8988T (cell line): ENCODE data around the gene PTPN3.

ENCODE experiments used
- DNase-seq: peaks from one replicate; pipeline ENCODE4 v3.0.0; 2011

PTPN3 gene

DNA sequence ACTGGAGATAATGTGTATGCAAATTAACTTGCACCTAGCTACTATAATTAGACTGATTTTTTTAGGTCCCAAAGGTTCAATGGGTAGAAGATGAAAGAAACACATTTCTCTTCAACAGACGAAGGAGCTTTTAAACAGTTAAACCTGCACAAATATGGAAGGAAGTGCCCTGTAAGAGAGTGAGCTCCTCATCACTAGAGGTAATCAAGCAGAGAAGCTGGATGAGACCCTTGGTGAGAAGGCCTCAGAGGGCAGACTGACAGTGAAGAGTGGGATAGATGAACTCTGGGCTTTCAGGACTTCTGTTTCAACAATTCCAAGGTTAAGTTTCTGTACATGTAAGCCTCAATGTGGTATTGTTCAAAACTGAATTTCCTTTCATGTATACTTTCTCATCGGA is 23.2 kb downstream of the PTPN3 start:
- no peak for DNase-seq

DNA sequence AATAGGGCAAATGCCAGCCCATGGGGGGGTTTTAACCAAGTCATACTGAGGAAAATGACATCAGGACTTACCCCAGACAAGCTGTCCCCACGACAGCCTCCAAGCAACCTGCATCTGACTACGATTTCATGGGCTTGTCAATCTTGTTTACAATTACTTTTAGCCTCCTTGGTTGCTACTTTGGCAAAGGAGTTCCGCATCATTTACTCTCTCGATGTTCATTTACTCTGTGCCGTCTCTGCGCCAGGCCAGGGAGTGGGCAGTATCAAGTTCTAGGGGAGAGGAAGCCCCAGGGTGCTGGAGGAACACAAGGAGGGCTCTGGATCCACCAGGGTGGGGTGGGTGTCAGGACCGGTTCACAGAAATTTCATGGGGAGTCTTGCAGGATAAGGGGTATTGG is 23.9 kb downstream of the PTPN3 start:
- no peak for DNase-seq

DNA sequence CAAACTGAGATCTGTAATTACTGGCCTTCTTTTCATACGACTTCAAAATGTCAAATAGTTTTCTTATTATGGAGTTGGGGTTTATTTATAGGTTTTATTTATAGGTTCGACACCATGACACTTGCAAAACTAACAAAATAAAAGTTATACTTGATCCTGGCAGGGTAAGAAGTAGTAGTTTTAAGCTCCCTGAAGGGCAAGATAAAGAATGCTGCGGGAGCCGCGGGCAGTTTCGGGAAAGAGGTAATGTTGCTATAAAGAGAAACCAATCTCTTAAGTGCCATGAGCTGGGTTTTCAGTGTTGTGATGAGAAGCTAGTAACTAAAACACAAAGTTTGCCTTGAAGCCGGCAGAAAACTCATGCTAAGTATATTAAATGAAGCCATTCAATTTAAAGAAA is 24.8 kb downstream of the PTPN3 start:
- no peak for DNase-seq

DNA sequence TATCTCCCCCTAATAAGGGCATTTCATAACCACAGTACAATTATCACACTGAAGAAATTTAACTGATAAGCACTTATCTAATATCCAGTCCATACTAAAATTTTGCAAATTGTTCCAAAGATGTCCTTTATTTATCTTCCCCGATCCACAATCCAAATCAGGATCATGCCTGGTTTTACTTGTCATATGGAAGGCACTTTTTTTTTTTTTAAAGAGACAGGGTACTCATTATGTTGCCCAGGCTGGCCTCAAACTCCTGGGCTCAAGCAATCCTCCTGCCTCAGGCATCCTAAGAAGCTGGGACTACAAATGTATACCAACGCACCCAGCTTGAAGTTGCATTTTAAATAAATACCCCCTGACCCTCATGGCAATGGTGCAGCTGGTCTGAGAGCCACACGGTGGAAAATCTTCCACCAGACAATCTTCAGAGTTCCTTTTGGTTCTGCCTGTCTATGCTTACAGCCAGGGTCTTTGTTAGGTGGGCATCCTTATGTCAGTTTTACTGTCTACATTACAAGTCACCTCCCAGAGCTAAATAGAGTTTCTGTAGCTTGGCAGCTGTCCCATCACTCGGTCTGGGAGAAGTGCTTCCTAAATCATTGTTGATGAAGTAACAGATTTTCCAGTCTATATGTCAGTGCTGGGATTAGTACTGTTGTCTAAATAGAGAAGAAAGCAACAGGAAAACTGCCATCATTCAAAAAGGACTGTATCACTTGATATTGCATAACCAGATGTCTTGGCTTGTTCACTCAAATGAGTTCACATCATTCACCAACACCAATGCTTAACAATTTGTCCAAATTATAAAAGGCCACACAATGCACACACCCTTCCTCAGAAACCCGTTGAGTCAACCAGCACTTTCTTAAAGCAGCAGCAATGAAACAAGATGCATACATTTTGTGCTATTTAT is 26.4 kb downstream of the PTPN3 start:
- no peak for DNase-seq

GRCh38 chr9:109469646-109470358 is 28.3 kb downstream of the PTPN3 start:
- peak; percentile 35 for DNase-seq

- no peak for DNase-seq
Observed at GRCh38 chr9:109468927-109469326, 29.2 kb downstream of the PTPN3 start.

- DNase-seq, result no peak
Observed at GRCh38 chr9:109467936-109468335, 30.2 kb downstream of the PTPN3 start.

- no peak for DNase-seq
Observed at GRCh38 chr9:109466623-109467590, 31.2 kb downstream of the PTPN3 start.

- DNase-seq, result no peak
Observed at GRCh38 chr9:109463924-109464625, 34.0 kb downstream of the PTPN3 start.

GRCh38 chr9:109460576-109460975 is 37.5 kb downstream of the PTPN3 start:
- no peak for DNase-seq

GRCh38 chr9:109459423-109459822 is 38.7 kb downstream of the PTPN3 start:
- DNase-seq, result no peak

DNA sequence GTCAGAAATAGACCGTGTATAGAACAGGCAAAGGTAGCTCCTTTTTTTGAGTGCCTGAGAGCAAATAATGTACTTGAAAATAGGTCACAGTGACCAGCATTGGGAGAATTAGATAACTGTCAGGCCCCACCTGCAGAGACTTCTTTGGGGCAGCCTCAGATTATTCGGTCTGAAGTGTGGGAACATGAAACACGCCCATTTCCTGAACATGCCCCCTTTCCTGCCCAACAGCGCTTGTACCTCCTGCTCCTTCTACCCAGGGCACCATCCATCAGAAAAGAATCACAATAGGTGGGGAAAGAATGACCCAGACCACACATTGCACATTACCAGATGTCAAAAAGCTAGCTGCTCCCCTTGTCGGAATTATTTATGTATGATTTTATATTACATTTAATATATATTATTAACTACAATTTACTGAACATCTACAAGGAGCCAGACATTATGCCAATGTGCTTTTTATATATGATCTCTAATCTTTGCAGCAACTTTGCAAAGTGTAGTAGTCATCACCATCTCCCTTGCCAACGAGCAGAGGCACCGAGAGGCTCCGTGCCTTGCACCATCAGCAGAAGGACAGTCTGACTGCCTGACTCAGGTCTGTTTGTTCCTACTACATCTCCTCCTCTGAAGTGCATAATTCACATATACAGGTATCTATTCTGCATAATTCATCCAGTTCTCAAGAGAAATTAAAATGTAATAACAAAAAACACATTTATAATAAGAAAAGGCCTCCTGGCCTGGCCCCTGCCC is 39.5 kb downstream of the PTPN3 start:
- no peak for DNase-seq

DNA sequence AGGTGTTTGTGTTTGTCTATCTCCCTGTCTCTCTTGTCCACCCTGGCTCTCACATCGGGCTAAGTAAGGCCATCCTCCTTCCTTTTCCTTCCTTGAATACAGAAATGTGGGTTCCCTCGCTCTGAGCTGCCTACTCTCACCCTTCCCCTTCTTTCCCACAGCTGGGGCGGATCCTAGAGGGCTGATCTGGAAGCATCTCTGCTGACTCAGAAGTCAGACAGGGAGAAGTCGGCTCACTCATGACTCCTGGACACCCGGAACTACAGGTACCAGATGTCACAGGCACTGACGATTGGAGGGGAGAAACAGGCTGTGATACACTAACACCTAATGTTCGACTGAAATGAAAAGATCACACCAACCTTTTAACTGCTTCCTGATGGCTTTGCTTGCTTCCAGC is 41.3 kb downstream of the PTPN3 start:
- DNase-seq, result no peak

GRCh38 chr9:109455861-109456260 is 42.2 kb downstream of the PTPN3 start:
- DNase-seq, result no peak

- DNase-seq, result no peak
Observed at GRCh38 chr9:109455391-109455790, 42.7 kb downstream of the PTPN3 start.

GRCh38 chr9:109454601-109455155 is 43.4 kb downstream of the PTPN3 start:
- DNase-seq, result no peak

GRCh38 chr9:109454041-109454440 is 44.1 kb downstream of the PTPN3 start:
- DNase-seq, result no peak

GRCh38 chr9:109453210-109453842 is 44.8 kb downstream of the PTPN3 start:
- no peak for DNase-seq

GRCh38 chr9:109452761-109453160 is 45.3 kb downstream of the PTPN3 start:
- no peak for DNase-seq

DNA sequence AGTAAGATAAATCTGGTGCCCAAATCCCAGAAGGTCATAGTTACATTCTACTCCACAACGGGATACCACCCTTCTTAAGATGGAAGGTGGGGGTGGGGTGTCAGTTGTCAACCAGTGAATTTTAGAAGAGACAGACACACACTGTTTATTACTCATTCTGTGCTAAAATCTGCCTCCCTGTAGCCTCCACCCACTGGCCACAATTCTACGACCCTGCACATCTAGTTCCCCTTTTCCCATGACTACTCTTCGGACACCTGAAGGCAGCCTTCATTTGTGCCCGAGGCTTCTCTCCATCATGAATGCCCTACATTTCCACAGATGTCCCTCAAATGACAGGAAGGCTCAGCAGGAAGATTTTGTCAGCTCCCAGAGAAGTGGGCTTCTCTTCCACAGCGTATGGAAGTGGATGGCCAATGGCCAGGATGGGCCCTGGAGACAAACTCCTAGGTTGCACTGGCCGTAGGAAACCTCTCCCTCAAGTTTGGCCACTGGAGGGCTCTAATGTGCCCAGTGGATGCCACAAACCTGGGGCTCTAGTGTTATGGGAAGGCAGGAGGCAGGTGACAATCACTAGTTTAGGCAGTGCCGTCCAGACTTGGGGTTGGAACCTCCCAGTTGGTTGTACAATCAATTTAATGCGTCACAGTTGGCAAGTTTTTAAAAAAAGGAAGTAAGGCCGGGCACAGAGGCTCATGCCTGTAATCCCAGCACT is 46.6 kb downstream of the PTPN3 start:
- DNase-seq, result no peak
